SK-N-SH (cell line): Measurements from ENCODE around the gene SNCAIP.

Experiments used
- CHD2 ChIP-seq: fragments of 150-350 bp; IDR thresholded peaks from 2 replicates; pipeline ENCODE4 v1.6.1; 2018; ENCODE audit warnings: low read length; ENCODE audit not compliant: partially characterized antibody
- CTCF ChIP-seq: fragments of 200-600 bp; sonication (generic); IDR thresholded peaks from 2 replicates; pipeline ENCODE4 v1.6.1; 2017; ENCODE audit warnings: antibody characterized with exemption, mild to moderate bottlenecking, moderate library complexity
- FOXJ3 ChIP-seq: sonication (generic); formaldehyde crosslinking; IDR thresholded peaks from 2 replicates; pipeline ENCODE4 v1.5.1; 2020; ENCODE audit warnings: mild to moderate bottlenecking, missing genetic modification reagents
- GABPA ChIP-seq: IDR thresholded peaks from 2 replicates; pipeline ENCODE4 v1.4.0; 2012; ENCODE audit warnings: low read depth, mild to moderate bottlenecking
- MXI1 ChIP-seq: IDR thresholded peaks from 2 replicates; pipeline ENCODE4 v1.6.1; 2012; ENCODE audit warnings: mild to moderate bottlenecking, low read depth, low read length, improper control_type of control experiment
- PBX3 ChIP-seq: IDR thresholded peaks from 2 replicates; pipeline ENCODE4; 2012
- POLR2AphosphoS5 ChIP-seq: IDR thresholded peaks from 2 replicates; pipeline ENCODE4 v1.6.1; 2012; ENCODE audit warnings: low read depth, low read length
- RAD21 ChIP-seq: IDR thresholded peaks from 2 replicates; pipeline ENCODE4 v1.6.1; 2012; ENCODE audit warnings: mild to moderate bottlenecking, low read length
- REST ChIP-seq: IDR thresholded peaks from 2 replicates; pipeline ENCODE4 v1.6.1; 2012; ENCODE audit warnings: mild to moderate bottlenecking, low read depth, low read length, moderate library complexity
- SIN3A ChIP-seq: IDR thresholded peaks from 2 replicates; pipeline ENCODE4 v1.6.1; 2012; ENCODE audit warnings: low read depth, mild to moderate bottlenecking, low read length, moderate library complexity, borderline replicate concordance
- TCF12 ChIP-seq: IDR thresholded peaks from 2 replicates; pipeline ENCODE4 v1.4.0; 2012
- TEAD4 ChIP-seq: IDR thresholded peaks from 2 replicates; pipeline ENCODE4 v1.4.0; 2012; ENCODE audit warnings: mild to moderate bottlenecking, borderline replicate concordance; ENCODE audit not compliant: insufficient read depth
- YY1 ChIP-seq: IDR thresholded peaks from 2 replicates; pipeline ENCODE4 v1.4.0; 2012; ENCODE audit warnings: low read depth, mild to moderate bottlenecking
- TF ChIP-seq, protein P1 (sequence below): IDR thresholded peaks from 2 replicates; pipeline ENCODE4 v1.4.0; 2012; ENCODE audit warnings: low read depth

GRCh38 chr5:122447879-122448278, 135.8 kb downstream of the SNCAIP start:
- TF ChIP-seq CTCF (no peak), GABPA (no peak), PBX3 (no peak), POLR2AphosphoS5 (no peak), MXI1 (no peak), CHD2 (no peak), TEAD4 (no peak), RAD21 (no peak), TCF12 (no peak), SIN3A (no peak), YY1 (no peak), FOXJ3 (CRISPR knock-in tag) (no peak), REST (no peak)
- TF ChIP-seq, protein P1, sequence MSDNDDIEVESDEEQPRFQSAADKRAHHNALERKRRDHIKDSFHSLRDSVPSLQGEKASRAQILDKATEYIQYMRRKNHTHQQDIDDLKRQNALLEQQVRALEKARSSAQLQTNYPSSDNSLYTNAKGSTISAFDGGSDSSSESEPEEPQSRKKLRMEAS, result no peak
